Activated naive CD8-positive, alpha-beta T cell treated with anti-CD3 and anti-CD28 coated beads, Interleukin-2, amount 50 U/mL, for 16 hours (primary cell): Measurements from ENCODE around the gene GRAP.

Source experiments
- DNase-seq: peaks from one replicate; pipeline ENCODE4 v3.0.0-alpha.2; 2020; ENCODE audit warnings: low read depth, low spot score

GRAP gene

DNA sequence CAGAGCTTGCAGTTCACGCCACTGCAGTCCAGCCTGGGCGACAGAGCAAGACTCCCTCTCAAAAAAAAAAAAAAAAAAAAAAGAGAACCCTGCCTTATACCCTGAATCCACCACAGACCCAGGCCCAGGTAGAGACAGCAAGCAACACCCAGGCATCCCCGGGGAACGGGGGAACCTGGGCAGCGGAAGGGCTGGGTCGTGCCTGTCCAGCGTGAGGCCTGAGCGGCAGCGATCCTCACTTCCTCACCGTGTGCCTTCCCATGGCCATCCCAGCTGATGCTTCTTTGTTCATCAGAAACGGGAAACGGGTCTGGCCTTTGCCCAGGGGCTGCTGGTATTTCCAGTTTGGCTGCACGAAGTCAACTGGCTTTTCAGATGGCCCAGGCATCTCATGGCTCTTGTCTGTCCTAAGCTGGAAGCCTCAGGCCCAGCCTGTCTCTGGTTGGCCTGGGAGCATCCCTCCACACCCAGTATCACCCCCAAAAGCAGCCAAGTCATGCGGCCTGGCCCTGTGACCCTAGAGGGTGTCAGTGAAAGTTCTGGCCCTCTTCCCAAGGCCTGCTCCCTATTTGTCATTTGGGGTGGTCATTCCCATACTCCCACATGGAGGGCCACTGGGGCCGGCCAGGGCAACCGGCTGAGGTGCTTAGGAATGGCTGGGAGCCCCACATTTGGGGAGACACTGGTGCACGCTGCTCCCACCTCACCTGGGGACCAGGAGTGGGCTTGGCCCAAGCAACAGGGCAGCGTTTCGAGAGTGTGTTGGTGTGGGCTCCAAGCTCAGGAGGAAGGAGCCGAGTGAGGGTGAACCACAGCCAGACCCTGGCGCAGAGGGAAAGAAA is 62.3 kb downstream of the GRAP start:
- DNase-seq, result no peak

DNA sequence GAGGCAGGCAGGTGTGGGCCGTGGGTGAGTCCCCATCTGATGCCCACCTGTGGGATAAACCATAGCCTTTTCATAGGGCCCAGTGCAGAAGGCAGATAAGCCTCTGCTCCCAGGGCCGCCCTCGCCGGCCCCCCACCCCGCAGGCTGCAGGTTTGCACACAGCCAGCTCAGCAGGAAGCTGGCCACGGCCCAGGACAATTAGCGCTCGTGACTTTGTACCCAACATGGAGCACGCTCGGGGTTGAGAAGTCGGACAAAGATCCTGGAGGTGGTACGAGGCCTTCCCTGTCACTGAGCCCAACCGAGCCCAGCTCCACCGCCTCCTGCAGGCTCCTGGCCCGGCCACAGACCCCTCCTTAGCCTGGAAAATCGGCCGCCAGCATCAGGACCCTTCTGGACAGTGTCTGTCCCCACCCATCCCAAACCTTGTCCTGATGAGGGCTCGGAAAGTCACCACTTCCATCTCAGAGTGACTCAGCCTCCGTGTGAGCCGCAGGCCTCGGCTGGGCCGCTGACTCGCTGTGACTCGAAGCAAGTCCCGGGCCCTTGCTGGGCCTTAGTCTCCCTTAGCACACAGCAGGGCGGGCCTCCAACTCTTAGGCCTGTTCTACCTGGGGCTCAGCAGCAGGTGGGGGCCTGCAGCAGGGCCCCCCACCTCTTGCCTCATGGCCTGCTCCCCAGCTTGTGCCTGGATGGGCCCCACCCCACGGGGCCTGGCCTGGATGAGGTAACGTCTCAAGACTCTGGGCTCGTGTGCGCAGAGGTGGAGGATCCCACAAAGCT is 64.9 kb downstream of the GRAP start:
- no peak for DNase-seq

DNA sequence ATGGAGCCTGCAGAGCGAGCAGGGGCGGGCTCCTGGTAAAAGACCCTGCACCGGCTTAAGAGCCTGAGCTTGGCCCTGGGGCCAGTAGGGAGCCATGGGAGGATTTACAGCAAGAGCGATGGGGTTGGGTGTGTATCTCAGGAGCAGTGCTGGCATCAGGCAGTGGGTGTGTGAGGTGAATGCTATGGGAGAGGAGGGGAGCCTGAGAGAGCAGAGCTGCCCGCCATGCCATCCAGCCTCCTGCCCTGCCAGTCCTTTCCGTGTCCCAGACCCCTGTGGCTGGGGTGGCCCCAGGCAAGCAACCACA is 65.5 kb downstream of the GRAP start:
- DNase-seq, result no peak

DNA sequence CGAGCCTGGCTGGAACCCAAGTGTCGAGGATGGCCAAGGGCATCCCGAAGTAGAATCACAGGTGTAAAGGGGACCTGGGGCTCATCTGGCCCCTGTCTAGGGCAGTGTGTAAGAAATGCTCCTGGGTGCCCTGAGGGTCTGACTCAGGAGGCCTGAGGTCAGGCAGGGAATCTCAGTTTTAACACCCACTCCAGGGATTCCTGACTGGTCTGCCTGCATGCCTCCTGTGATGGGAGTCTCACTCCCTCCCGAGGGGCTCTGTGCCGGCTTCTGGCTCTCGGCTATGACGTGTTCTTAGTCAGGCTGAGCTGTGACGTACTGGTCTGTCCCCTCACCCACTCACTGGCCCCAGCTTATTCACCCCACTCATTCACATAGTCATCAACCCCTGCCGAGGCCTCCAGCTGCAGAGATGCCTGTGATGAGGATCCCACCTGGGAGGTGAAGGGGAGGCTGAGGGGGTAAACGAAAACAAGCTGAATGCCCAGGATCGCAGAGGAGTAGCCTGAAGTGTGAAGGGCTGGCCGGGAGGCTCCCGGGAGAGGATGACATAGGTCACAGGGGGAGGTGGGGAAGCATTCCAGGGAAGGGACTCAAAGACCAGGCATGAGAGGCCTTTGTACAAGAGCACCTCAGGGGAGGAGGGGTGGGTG is 65.9 kb downstream of the GRAP start:
- no peak for DNase-seq

DNA sequence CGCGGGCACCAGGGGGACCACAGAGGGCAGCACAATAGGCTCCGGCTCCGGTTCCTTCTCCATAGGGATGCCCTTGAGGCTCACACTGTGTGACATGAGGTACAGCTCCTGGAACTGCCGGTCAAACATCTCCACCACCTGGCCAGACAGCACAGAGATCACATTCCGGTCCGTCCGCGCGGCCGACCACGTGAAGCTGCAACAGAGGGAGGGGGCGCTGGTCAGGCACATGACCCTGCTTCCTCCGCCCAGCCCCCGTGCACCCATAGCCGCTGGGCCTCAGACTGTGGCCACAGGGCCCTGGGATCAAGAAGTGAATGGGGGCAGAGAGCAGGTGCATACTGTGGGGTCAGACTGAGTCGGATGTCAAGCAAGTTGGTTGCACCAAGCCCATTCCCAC is 68.1 kb downstream of the GRAP start:
- no peak for DNase-seq

DNA sequence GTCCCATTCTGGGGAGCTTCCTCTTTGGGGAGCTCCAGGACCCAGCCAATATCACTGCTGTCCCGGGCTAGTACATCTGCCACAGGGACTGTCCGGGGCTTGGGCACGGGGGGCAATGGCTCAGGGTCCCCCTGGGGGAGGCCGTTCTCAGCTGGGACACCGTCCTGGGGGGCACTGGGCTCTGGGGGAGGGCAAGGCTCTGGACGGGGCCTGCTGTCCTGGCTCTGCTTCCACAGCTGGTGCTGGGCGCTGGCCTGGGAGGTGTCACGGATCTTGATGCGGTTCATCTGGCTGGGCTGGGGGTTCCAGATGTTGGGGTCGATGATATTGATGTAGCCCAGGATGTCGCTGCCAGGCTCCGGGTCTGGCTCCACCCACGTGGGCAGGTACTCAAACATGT is 68.7 kb downstream of the GRAP start:
- no peak for DNase-seq

DNA sequence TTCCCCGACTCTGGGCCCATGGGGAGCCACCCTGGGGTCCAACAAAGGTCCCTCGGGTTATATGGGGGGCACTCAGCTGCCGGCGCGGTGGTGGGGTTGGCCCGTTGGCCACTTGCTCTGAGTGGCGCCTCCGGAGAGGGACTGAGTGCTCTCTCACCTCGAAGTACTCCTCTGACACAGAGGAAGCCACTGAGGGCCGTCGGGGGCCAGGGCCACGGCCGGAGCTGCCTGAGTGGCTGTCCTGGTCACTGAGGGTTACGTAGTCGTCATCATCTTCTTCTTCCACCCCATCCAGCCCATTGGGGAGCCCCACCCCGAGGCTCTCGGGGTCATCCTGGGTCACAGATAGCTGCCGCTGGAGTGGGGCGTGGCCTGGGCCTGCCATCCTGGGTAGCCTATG is 69.1 kb downstream of the GRAP start:
- DNase-seq, result no peak

DNA sequence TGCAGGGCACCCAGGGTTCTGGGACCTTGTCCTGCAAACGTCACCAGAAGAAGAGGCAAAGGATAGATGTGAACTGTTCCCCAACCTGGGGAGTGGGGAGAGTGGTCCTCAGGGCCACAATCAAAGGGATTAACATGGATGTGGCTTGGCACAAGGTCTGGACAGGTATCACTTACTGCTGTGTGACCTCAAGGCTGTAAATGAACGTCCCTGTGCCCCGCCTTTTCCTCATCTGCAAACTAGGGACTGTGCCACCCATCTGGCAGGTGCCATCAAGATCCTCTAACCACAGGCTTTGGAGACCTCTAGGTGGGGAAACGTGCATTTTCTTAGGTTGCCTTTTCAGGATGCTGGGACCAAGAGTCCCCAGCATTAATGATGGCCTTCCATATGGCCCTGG is 69.7 kb downstream of the GRAP start:
- DNase-seq, result no peak

DNA sequence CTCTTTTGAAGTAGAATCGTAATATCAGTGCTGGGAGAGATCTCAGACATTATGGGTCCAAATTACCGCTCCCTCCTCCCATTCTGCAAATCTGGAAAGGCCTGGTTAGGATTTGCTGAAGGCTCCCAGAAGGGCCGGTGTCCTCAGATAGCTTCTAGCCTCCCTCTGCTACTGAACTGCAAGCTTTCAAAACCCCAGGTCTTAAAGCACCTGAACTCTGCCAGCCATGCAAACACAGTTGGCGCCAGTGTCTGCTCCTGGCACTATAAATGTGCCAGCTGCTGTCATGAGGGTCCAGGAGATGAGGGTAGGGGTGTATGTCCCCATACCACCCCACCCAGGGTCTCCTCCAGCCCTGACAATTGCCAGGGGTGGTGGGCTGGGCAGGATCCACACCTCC is 70.6 kb downstream of the GRAP start:
- DNase-seq, result no peak

DNA sequence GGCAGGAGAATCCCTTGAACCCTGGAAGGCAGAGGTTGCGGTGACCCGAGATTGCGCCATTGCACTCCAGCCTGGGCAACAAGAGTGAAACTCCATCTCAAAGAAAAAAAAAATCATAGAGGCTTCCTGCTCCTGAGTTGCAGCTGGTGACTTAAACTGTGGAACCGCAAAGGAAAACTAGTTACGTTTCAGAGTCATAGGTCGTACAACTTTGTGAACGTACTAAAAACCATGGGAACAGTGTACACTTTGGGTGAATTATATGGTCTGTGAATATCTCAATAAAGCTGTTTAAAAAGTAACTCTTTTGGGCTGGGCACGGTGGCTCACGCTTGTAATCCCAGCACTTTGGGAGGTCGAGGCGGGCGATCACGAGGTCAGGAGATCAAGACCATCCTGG is 71.2 kb downstream of the GRAP start:
- DNase-seq, result no peak

DNA sequence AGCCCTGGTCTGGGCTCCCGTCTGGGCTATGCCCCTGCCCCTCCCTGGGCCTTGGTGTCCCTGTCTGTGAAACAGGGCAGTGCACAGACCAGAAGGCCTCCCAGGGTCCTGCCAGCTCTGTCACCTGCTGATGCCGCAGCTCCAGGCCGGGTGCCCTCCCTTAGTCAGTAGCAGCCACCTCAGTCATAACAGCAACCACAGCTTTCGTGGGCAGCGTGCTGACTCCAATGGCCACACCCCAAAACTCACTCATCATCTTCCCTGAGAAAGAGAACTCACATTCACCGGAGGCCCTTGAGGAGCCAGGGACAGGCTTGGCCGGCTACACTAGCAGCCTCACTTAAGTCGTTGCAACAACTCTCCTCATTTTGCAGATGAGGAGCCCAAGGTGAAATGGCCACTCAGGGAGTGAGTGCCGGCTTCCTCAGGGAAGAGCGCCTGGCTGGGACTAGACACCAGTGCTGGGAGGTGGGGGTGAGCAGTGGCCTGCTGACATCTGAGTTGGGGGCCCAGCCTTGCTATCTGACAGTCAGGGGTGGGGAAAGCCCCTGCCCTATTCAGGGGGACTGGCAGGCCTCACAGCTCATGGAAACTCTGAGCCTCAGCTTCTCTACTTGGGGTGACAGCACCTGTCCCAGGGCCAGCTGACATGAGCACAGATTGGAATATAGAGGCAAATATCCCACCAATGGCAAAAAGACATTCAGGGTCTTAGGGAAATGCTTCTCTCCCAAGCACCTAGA is 72.2 kb downstream of the GRAP start:
- no peak for DNase-seq

DNA sequence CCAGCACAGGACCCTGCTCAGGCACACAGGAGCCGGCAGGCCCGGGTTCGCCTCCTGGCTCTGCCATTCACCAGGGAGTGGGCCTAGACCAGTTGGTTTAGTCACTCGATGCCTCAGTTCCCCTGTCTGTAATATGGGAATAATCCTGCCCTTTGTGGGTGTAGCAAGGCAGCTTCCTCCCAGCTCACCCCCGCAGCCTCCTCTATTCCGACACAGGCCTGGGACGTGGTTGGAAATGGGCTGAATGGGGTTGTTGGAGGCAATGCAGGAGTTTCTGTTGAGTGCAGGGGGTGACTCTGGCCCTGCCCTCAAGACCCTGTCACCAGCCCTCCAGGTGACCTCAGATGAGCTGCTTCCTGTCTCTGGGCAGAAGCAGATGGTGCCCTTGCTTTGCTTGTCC is 75.0 kb downstream of the GRAP start:
- DNase-seq, result no peak
